Erythroblast (primary cell): ENCODE measurements around the gene TPRA1.

Experiments
- GATA1 ChIP-seq: IDR thresholded peaks from 2 replicates; pipeline ENCODE4 v1.6.1; 2011; ENCODE audit warnings: low read depth, mild to moderate bottlenecking, control low read depth, low read length, moderate library complexity
- POLR2A ChIP-seq: IDR thresholded peaks from 2 replicates; pipeline ENCODE4 v1.6.1; 2011; ENCODE audit warnings: mild to moderate bottlenecking, low read length

GRCh38 chr3:127634653-127635052 lies 44.1 kb upstream of the TPRA1 start:
- no peak for TF ChIP-seq POLR2A
- TF ChIP-seq GATA1 = no peak
